Measurements from ENCODE around the gene HS6ST2. TPM values are rescaled to one million over a fixed set of nuclear protein-coding genes. Genes with fewer than 3 reads are reported as not detected.

Gene HS6ST2
- total and polyA plus RNA-seq, 9 of the 15 experiments (the other 6 are each of a cell fraction or from before 2014, with no cell fraction given), result not detected

DNA sequence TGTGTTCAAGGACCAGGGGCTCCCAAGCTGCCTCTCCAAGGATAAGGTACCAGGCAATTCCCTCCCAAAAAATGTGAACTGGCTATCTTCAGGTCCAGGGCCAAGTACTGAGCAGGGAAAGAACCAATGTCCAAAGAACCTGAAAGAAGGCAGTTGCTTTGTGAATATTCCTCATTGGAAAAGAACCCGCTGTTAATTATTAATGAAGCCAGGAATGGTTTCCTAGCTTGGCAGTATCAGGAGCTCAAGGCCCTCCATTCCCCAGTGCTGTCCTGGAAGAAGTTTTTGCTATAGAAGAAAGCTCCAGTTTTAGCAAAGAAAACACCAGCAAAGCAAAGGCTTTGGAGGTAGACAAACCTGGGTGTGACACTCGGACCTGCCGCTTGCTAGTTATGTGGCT lies 339.6 kb downstream of the HS6ST2 start (continued):
- TF ChIP-seq TAF15 (IDR thresholded peaks at IDR 0.05; ENCODE audit: low read depth, low read length), result no peak
- no peak for TF ChIP-seq FUS (optimal IDR thresholded peaks at IDR 0.05; ENCODE audit: low read depth, low read length)
- TF ChIP-seq, protein P1, sequence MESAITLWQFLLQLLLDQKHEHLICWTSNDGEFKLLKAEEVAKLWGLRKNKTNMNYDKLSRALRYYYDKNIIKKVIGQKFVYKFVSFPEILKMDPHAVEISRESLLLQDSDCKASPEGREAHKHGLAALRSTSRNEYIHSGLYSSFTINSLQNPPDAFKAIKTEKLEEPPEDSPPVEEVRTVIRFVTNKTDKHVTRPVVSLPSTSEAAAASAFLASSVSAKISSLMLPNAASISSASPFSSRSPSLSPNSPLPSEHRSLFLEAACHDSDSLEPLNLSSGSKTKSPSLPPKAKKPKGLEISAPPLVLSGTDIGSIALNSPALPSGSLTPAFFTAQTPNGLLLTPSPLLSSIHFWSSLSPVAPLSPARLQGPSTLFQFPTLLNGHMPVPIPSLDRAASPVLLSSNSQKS (CRISPR knock-in tag; IDR thresholded peaks at IDR 0.05), result no peak
- TF ChIP-seq, protein P2, sequence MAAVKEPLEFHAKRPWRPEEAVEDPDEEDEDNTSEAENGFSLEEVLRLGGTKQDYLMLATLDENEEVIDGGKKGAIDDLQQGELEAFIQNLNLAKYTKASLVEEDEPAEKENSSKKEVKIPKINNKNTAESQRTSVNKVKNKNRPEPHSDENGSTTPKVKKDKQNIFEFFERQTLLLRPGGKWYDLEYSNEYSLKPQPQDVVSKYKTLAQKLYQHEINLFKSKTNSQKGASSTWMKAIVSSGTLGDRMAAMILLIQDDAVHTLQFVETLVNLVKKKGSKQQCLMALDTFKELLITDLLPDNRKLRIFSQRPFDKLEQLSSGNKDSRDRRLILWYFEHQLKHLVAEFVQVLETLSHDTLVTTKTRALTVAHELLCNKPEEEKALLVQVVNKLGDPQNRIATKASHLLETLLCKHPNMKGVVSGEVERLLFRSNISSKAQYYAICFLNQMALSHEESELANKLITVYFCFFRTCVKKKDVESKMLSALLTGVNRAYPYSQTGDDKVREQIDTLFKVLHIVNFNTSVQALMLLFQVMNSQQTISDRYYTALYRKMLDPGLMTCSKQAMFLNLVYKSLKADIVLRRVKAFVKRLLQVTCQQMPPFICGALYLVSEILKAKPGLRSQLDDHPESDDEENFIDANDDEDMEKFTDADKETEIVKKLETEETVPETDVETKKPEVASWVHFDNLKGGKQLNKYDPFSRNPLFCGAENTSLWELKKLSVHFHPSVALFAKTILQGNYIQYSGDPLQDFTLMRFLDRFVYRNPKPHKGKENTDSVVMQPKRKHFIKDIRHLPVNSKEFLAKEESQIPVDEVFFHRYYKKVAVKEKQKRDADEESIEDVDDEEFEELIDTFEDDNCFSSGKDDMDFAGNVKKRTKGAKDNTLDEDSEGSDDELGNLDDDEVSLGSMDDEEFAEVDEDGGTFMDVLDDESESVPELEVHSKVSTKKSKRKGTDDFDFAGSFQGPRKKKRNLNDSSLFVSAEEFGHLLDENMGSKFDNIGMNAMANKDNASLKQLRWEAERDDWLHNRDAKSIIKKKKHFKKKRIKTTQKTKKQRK (IDR thresholded peaks at IDR 0.05; ENCODE audit: borderline replicate concordance, low read depth, low read length), result no peak
- no peak for TF ChIP-seq HNRNPUL1 (IDR thresholded peaks at IDR 0.05; ENCODE audit: low read length)
- no peak for TF ChIP-seq HMG20B (CRISPR knock-in tag; IDR thresholded peaks at IDR 0.05)
- no peak for TF ChIP-seq TAF1 (IDR thresholded peaks at IDR 0.05; ENCODE audit: control insufficient read depth, extremely low read depth, insufficient read depth, low read length, severe bottlenecking)
- no peak for TF ChIP-seq ZNF174 (CRISPR knock-in tag; IDR thresholded peaks at IDR 0.05)
- TF ChIP-seq, protein P3, sequence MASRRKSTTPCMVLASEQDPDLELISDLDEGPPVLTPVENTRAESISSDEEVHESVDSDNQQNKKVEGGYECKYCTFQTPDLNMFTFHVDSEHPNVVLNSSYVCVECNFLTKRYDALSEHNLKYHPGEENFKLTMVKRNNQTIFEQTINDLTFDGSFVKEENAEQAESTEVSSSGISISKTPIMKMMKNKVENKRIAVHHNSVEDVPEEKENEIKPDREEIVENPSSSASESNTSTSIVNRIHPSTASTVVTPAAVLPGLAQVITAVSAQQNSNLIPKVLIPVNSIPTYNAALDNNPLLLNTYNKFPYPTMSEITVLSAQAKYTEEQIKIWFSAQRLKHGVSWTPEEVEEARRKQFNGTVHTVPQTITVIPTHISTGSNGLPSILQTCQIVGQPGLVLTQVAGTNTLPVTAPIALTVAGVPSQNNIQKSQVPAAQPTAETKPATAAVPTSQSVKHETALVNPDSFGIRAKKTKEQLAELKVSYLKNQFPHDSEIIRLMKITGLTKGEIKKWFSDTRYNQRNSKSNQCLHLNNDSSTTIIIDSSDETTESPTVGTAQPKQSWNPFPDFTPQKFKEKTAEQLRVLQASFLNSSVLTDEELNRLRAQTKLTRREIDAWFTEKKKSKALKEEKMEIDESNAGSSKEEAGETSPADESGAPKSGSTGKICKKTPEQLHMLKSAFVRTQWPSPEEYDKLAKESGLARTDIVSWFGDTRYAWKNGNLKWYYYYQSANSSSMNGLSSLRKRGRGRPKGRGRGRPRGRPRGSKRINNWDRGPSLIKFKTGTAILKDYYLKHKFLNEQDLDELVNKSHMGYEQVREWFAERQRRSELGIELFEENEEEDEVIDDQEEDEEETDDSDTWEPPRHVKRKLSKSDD (conservative IDR thresholded peaks at IDR 0.05; ENCODE audit: low read length), result no peak
- no peak for TF ChIP-seq CBX3 (IDR thresholded peaks at IDR 0.05; ENCODE audit: borderline replicate concordance in 1 of 2, low read length in 2 of 2)
- no peak for TF ChIP-seq KDM1A (IDR thresholded peaks at IDR 0.05)
- no peak for TF ChIP-seq ZNF224 (CRISPR knock-in tag; IDR thresholded peaks at IDR 0.05)

Measured in K562 (cell line).